ENCODE data around the gene DDX5.

DNA sequence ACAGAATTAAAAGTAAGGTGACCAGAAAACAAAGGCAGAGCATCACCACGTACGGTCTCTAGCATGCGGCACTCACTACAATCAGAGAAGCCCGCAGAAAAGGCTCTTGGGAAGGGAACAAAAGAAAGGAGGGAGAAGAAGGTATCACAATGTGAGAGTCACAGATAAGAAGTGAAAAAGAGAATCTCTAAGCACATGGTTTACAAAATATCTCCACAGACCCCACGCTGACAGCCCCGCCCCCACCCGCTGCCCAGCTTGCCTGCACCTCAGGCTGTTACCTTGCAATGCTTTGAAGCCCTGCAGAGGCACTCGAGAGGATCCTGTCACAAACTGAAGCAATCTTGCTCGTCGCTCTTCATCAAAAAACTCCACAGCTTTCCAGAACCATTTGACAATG lies 41.2 kb upstream of the DDX5 start:
- TF ChIP-seq CTCF (IDR thresholded peaks at IDR 0.05) (no peak), POLR2AphosphoS5 (IDR thresholded peaks at IDR 0.05; ENCODE audit: low read depth, low read length) (no peak), TCF7L2 (IDR thresholded peaks at IDR 0.05; ENCODE audit: low read depth, low read length) (no peak), REST (IDR thresholded peaks at IDR 0.05; ENCODE audit: insufficient read depth in 1 of 2, low read depth in 2 of 2, low read length in 1 of 2) (no peak)
